Body of pancreas (tissue), 4 donors: ENCODE data around the gene RDH16. TPM values are rescaled to one million over a fixed set of nuclear protein-coding genes. Genes with fewer than 3 reads are reported as not detected.
"Not testable (repeated sequence)": the region's sequence is repeated elsewhere in the genome, so short reads cannot be mapped to it uniquely, and the experiment has no call there.

ENCODE experiments used
- ATAC-seq: fragments of 150-250 bp; one replicate; pipeline ENCODE4 v1.9.1; 2016
- DNase-seq, 4 donors: peaks; one replicate each; pipeline ENCODE4 v3.0.0-alpha.2; 2019
- H3K27ac ChIP-seq, 4 donors: fragments of 200-600 bp; sonication (generic); 1 replicate in 3 of 4; 2 replicates in 1 of 4; pipeline versions ENCODE4 v1.5.1 to v1.6.1; 2016 to 2019; ENCODE audit warnings: mild to moderate bottlenecking in 1 of 4, mixed read lengths in 1 of 4, moderate library complexity in 1 of 4
- H3K27me3 ChIP-seq, 2 donors: fragments of 200-600 bp; sonication (generic); one replicate each; pipeline ENCODE4 v1.6.0; 2016; ENCODE audit warnings: mild to moderate bottlenecking in 1 of 2
- H3K36me3 ChIP-seq, 2 donors: fragments of 200-600 bp; sonication (generic); replicated peaks in 1 of 2; 2 replicates each; pipeline ENCODE4 v1.5.1; 2016; ENCODE audit warnings: low read depth in 2 of 2; ENCODE audit not compliant: insufficient read depth in 1 of 2
- H3K4me1 ChIP-seq: fragments of 200-600 bp; sonication (generic); one replicate; pipeline ENCODE4 v1.6.0; 2016
- H3K4me3 ChIP-seq, 2 donors: fragments of 200-600 bp; sonication (generic); 1 replicate in 1 of 2; 2 replicates in 1 of 2; pipeline ENCODE4 v1.5.1; 2016 to 2019
- H3K9me3 ChIP-seq, 3 donors: fragments of 200-600 bp; sonication (generic); 1 replicate in 2 of 3; 2 replicates in 1 of 3; pipeline ENCODE4 v1.5.1; 2016
- CTCF ChIP-seq, 7 experiments: fragments of 450-650 bp in 4 of 7; fragments of 200-600 bp in 3 of 7; sonication (generic) in 3 of 7; IDR thresholded peaks; one replicate each; pipeline ENCODE4 v1.5.1; 2016 to 2019; ENCODE audit warnings: antibody characterized with exemption in 7 of 7
- POLR2A ChIP-seq, 3 donors: fragments of 450-650 bp; IDR thresholded peaks; one replicate each; pipeline ENCODE4 v1.6.1; 2016; ENCODE audit warnings: antibody characterized with exemption in 3 of 3, mild to moderate bottlenecking in 2 of 3
- WGBS, 2 donors: methylation state at CpG; one replicate each; pipeline ENCODE4 v1.1.5; 2017; 5-methylcytosine and 5-hydroxymethylcytosine counted together
- intact Hi-C: fragments of 100-400 bp; cut with DNase I; formaldehyde crosslinking; loops from one replicate; pipeline ENCODE4 v1.15.1; 2023
- total RNA-seq, 2 donors: library from RNA; depleted of rRNA; stranded (reverse); fragments of >200 nt; gene quantifications; one replicate each; pipeline ENCODE4 v1.1.0, GENCODE V29; 2016

RDH16 gene
- total RNA-seq, 2 donors from 2014 or later, result 0.99 to 1.3 TPM

GRCh38 chr12:56978397-56979138 is 21.2 kb upstream of the RDH16 start:
- no peak for TF ChIP-seq POLR2A (IDR thresholded peaks at IDR 0.05)
- no peak for TF ChIP-seq CTCF (IDR thresholded peaks at IDR 0.05)
- H3K36me3 ChIP-seq, result no peaks in the 10 kb centered on the region
- H3K4me3 ChIP-seq, result no peak overlapping the region
- H3K9me3 ChIP-seq, result no peaks in the 10 kb centered on the region
- no peak overlapping the region for H3K27ac ChIP-seq
- intact Hi-C loops, result no loop called here
- ATAC-seq (no peak), DNase-seq (no peak)
- no peaks in the 10 kb centered on the region for H3K27me3 ChIP-seq
- 70 to 80% methylated on average over 2 to 3 of the region's 3 CpGs for WGBS, 2 donors
- H3K4me1 ChIP-seq, result no peaks in the 10 kb centered on the region

- not testable (repeated sequence) for DNase-seq, ATAC-seq
These were observed 20.0 kb upstream of the RDH16 start for GRCh38 chr12:56977361-56977760.

DNA sequence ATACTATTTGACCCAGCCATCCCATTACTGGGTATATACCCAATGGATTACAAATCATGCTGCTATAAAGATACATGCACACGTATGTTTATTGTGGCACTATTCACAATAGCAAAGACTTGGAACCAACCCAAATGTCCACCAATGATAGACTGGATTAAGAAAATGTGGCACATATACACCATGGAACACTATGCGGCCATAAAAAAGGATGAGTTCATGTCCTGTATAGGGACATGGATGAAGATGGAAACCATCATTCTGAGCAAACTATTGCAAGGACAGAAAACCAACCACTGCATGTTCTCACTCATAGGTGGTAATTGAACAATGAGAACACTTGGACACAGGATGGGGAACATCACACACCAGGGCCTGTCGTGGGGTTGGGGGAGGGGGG is 16.8 kb upstream of the RDH16 start:
- H3K27ac ChIP-seq, H3K9me3 ChIP-seq, H3K27me3 ChIP-seq, DNase-seq, H3K4me1 ChIP-seq, H3K4me3 ChIP-seq, intact Hi-C loops, ATAC-seq, H3K36me3 ChIP-seq: not testable (repeated sequence)
- WGBS, 2 donors, result 73 to 88% methylated on average over 3 of the region's 3 CpGs

More at GRCh38 chr12:56977361-56977760, 20.0 kb upstream of the RDH16 start:
- H3K36me3 ChIP-seq, H3K4me1 ChIP-seq, H3K27ac ChIP-seq, intact Hi-C loops, H3K27me3 ChIP-seq, H3K4me3 ChIP-seq, H3K9me3 ChIP-seq: not testable (repeated sequence)
- 71 to 78% methylated on average over 4 of the region's 4 CpGs for WGBS, 2 donors

DNA sequence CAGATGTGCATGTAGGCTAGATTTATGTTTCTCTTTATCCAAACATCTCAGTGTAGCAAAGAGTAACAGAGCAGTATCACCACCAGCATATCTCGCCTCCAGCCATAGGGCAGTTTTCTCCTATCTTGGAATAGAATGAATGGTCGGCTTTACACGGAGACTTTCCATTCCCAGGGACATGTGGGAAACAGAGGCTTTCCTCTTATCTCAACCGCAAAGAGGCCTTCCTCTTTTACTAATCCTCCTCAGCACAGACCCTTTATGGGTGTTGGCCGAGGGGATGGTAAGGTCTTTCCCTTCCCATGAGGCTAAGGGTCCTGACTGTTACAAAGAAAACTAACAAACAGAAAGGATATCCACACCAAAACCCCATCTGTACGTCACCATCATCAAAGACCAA is 11.5 kb upstream of the RDH16 start:
- 71 to 79% methylated on average over 6 of the region's 6 CpGs for WGBS, 2 donors
- DNase-seq, H3K9me3 ChIP-seq, H3K27ac ChIP-seq, intact Hi-C loops, H3K4me3 ChIP-seq, ATAC-seq, H3K4me1 ChIP-seq, H3K27me3 ChIP-seq, H3K36me3 ChIP-seq: not testable (repeated sequence)

- WGBS, 2 donors, result 86 to 92% methylated on average over 15 of the region's 15 CpGs
- DNase-seq, intact Hi-C loops, ATAC-seq, H3K4me3 ChIP-seq, H3K36me3 ChIP-seq, H3K9me3 ChIP-seq, H3K4me1 ChIP-seq, H3K27me3 ChIP-seq, H3K27ac ChIP-seq: not testable (repeated sequence)
These were observed 8.7 kb upstream of the RDH16 start for GRCh38 chr12:56965997-56966642.

DNA sequence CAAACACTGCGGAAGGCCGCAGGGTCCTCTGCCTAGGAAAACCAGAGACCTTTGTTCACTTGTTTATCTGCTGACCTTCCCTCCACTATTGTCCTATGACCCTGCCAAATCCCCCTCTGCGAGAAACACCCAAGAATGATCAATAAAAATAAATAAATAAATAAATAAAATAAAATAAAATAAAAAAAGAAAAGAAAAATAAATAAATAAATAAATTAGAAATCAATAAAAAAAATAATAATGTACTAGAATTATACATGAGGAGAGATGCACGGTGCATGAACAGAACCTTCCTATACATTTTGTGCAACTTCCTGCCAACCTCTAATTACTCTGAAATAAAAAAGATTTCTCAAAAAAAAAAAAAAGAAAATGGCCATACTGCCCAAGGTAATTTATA is 7.7 kb upstream of the RDH16 start:
- DNase-seq, intact Hi-C loops, H3K27ac ChIP-seq, ATAC-seq, H3K4me3 ChIP-seq, H3K27me3 ChIP-seq, H3K36me3 ChIP-seq, H3K4me1 ChIP-seq, H3K9me3 ChIP-seq: not testable (repeated sequence)
- 91 to 98% methylated on average over 4 of the region's 4 CpGs for WGBS, 2 donors

DNA sequence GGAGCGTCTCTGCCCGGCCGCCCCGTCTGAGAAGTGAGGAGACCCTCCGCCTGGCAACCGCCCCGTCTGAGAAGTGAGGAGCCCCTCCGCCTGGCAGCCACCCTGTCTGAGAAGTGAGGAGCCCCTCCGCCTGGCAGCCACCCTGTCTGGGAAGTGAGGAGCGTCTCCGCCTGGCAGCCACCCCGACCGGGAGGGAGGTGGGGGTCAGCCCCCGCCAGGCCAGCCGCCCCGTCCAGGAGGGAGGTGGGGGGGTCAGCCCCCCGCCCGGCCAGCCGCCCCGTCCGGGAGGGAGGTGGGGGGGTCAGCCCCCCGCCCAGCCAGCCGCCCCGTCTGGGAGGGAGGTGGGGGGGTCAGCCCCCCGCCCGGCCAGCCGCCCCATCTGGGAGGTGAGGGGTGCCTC is 6.1 kb upstream of the RDH16 start:
- ATAC-seq, result not testable (repeated sequence)

DNA sequence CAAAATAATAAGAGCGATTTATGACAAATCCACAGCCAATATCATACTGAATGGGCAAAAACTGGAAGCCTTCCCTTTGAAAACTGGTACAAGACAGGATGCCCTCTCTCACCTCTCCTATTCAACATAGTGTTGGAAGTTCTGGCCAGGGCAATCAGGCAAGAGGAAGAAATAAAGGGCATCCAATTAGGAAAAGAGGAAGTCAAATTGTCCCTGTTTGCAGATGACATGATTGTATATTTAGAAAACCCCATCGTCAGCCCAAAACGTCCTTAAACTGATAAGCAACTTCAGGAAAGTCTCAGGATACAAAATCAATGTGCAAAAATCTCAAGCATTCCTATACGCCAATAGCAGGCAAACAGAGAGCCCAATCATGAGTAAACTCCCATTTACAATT is 4.8 kb upstream of the RDH16 start:
- H3K27ac ChIP-seq, H3K4me1 ChIP-seq, ATAC-seq, H3K36me3 ChIP-seq, H3K4me3 ChIP-seq, DNase-seq, intact Hi-C loops, H3K27me3 ChIP-seq, H3K9me3 ChIP-seq: not testable (repeated sequence)
- WGBS, 2 donors, result 49 to 60% methylated on average over 4 of the region's 4 CpGs

More for the DNA sequence above, 6.1 kb upstream of the RDH16 start:
- 100% methylated on average over 1 of the region's 27 CpGs; no CpG with 5 or more reads in 1 of the 2 donors for WGBS, 2 donors
- H3K27me3 ChIP-seq, H3K9me3 ChIP-seq, intact Hi-C loops, H3K4me1 ChIP-seq, H3K27ac ChIP-seq, H3K36me3 ChIP-seq, H3K4me3 ChIP-seq, DNase-seq: not testable (repeated sequence)
